OCI-LY1 (cell line): Measurements from ENCODE around the gene IGFN1.

Source experiments
- EZH2 ChIP-seq: fragments of 200-600 bp; sonication (generic), shearing (Covaris generic); IDR thresholded peaks from 2 replicates; pipeline ENCODE4 v1.8.0; 2017; ENCODE audit warnings: borderline replicate concordance, mixed run types, mild to moderate bottlenecking, antibody characterized with exemption, low read length, moderate library complexity, mixed read lengths
- TF ChIP-seq, protein P1 (sequence below): fragments of 200-600 bp; sonication (generic), shearing (Covaris generic); IDR thresholded peaks from 2 replicates; pipeline ENCODE4 v1.5.1; 2017; ENCODE audit warnings: mild to moderate bottlenecking, antibody characterized with exemption, low read length, moderate library complexity, mixed read lengths

- TF ChIP-seq, protein P1, sequence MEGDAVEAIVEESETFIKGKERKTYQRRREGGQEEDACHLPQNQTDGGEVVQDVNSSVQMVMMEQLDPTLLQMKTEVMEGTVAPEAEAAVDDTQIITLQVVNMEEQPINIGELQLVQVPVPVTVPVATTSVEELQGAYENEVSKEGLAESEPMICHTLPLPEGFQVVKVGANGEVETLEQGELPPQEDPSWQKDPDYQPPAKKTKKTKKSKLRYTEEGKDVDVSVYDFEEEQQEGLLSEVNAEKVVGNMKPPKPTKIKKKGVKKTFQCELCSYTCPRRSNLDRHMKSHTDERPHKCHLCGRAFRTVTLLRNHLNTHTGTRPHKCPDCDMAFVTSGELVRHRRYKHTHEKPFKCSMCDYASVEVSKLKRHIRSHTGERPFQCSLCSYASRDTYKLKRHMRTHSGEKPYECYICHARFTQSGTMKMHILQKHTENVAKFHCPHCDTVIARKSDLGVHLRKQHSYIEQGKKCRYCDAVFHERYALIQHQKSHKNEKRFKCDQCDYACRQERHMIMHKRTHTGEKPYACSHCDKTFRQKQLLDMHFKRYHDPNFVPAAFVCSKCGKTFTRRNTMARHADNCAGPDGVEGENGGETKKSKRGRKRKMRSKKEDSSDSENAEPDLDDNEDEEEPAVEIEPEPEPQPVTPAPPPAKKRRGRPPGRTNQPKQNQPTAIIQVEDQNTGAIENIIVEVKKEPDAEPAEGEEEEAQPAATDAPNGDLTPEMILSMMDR: no peak
- no peak for TF ChIP-seq EZH2
These were observed 17.6 kb downstream of the IGFN1 start for GRCh38 chr1:201208236-201208635.
